ENCODE data around the gene QRFP.

QRFP gene

DNA sequence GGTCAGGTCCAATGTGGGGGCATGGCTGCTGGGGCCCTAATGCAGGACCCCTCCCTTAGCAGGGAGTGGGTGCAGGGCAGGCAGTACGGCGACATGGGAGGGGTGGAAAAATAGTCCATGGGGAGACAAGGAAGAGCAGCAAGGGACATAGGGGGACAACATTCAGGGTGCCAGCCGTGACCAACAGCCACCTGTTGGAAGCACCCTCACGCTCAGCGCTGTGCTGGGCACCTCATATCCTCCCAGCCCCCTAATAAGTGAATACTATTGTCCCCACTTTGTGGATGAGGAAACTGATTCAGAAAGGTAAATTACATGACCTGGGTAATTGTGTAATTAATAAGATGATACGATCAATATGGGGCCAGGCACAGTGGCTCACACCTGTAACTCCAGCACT, 45.5 kb upstream of the QRFP start:
- TF ChIP-seq CTCF (IDR thresholded peaks at IDR 0.05; ENCODE audit: control insufficient read depth, insufficient read depth, low read depth, low read length, missing control alignments), result no peak
- H3K4me3 ChIP-seq (ENCODE audit: control insufficient read depth, low read depth, low read length), result no peak overlapping the region
- no peak for DNase-seq (ENCODE audit: low read depth)

DNA sequence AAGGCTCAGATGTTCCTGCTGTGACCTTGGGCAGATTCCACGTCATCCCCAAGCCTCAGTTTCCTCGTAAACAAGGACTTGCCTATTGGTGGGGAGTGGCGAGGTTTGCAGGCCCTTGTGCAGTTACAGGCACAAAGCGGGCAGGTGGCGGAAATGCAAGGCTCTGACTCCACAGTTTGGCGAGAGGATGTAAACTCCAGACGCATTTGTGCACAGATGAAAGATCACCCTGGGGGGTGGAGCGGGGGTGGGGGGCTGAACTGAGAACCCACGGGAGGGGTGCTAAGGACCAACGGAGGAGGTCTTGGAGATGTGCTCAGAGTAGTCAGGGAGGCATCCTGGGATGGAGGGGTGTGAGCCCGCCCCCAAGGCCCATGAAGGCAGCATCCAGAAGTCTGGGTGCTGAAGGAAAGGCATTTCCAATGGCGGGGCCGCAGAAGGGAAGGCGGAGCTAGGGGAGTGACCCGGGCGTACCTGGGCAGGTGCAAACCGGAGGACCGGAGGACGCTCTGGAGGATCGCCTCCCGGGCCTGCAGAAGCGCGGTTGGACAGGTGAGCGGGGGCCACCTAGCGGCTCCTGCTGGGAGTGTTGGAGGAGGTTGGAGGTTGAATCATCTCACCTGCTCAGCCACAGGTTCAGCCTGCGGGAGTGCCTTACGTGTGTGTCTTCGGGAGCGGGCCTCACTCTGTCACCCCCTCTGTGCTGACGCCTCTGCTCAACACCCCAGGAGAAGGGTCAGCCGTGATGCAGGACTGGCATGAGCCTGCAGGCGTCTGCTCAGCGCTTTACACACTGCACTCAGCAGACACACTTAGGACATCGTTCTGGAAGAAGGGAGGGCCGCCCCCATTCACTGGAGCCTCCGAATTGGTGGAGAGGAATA, 44.3 kb upstream of the QRFP start:
- no peak overlapping the region for H3K4me3 ChIP-seq (ENCODE audit: control insufficient read depth, low read depth, low read length)
- DNase-seq (ENCODE audit: low read depth), result no peak
- TF ChIP-seq CTCF (IDR thresholded peaks at IDR 0.05; ENCODE audit: control insufficient read depth, insufficient read depth, low read depth, low read length, missing control alignments), result peak; percentile 86

- no peak overlapping the region; the same call in 1 of the 2 replicates for H3K4me3 ChIP-seq (ENCODE audit: control insufficient read depth, low read depth, low read length)
- no peak for DNase-seq (ENCODE audit: low read depth)
- no peak for TF ChIP-seq CTCF (IDR thresholded peaks at IDR 0.05; ENCODE audit: control insufficient read depth, insufficient read depth, low read depth, low read length, missing control alignments)
These were observed 43.5 kb upstream of the QRFP start for GRCh38 chr9:130940027-130940549.

DNA sequence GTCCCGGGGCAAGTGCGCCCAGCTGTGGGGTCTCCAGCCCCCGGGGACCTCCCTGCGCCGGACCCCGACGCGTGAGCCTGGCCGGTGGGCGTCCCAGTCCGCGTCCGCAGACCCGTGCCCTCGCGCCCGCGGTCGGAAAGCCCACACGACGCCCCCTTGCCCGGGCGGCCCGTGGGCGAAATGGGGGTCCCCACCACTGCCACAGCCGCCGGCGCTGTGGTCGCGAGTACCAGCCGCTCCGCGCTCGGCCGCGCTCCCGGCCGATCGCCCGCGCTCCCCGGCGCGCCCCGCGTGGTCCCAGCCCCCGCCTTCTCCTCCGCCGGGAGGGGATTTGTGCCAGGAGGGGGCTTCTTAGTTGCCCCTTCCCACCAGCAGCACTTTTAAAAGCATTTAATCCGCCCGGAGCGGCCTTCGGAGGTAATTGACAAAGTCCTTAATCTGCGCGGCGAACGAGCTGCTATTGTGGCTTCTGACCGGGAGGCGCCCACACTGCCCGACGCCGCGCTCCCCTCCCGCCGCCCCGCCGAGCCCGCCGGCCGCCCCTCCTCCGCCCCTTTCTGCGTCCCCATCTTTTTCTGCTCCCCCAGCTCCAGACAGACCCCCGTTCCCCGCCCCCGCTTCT, 42.9 kb upstream of the QRFP start:
- H3K4me3 ChIP-seq (ENCODE audit: control insufficient read depth, low read depth, low read length), result peak overlapping the region; percentile 55
- DNase-seq (ENCODE audit: low read depth), result no peak
- no peak for TF ChIP-seq CTCF (IDR thresholded peaks at IDR 0.05; ENCODE audit: control insufficient read depth, insufficient read depth, low read depth, low read length, missing control alignments)

DNA sequence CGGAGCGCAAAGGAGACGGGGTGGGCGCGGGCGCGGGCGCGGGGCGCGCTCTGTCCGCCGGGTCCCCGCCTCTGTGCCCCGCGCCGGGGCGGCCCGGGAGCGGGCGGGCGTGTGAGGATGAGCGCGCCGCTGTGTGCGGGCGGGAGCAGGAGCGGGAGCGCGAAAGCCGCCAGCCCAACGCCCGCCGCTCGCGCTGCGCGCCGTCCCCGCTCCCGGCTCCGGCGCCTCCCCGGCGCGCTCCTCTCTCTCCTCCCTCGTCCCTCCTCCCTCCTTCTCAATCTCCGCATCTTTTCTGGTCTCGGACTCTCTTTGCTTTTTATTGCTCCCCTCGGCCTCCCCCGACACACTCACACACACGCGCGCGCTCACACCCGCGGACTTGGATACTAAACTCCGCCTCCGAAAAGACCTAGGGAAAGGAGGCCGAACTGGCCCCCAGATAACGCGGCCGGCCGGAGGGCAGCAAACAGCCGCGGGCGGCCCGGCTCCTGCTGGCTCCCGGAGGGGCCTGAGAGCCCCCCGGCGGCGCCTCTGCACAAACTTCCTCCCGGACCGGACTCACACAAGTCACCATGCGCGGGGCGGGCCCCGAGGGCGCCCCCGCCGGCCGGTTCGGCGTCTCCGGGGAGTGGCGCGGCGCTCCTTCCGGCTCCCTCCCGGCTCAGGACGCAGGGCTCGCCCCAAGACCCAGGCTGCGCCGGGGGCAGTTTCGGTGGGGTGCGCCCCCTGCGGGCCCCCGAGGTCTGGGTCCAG, 42.2 kb upstream of the QRFP start, which contains the start of gene FIBCD1:
Gene FIBCD1 (minus strand): TSS at position 596 of the 753 bp plus-strand sequence. CDS start 640 bp downstream, outside the sequence.
- TF ChIP-seq CTCF (IDR thresholded peaks at IDR 0.05; ENCODE audit: control insufficient read depth, insufficient read depth, low read depth, low read length, missing control alignments), result peak; percentile 25
- no peak for DNase-seq (ENCODE audit: low read depth)
- H3K4me3 ChIP-seq (ENCODE audit: control insufficient read depth, low read depth, low read length), result peak within 1 kb of the TSS; percentile 55

GRCh38 chr9:130938184-130938651, 41.6 kb upstream of the QRFP start:
- no peak for DNase-seq (ENCODE audit: low read depth)
- no peak for TF ChIP-seq CTCF (IDR thresholded peaks at IDR 0.05; ENCODE audit: control insufficient read depth, insufficient read depth, low read depth, low read length, missing control alignments)
- H3K4me3 ChIP-seq (ENCODE audit: control insufficient read depth, low read depth, low read length), result no peak overlapping the region; the same call in 1 of the 2 replicates

Data from AG09309 (cell line).